HepG2 (cell line): ENCODE results near the gene CCDC142. TPM values are rescaled to one million over a fixed set of nuclear protein-coding genes. Genes with fewer than 3 reads are reported as not detected.

ENCODE experiments used
- FOXK2 ChIP-seq: fragments of 450-650 bp; IDR thresholded peaks from 2 replicates; pipeline ENCODE4 v1.6.1; 2016
- KLF11 ChIP-seq: IDR thresholded peaks from 2 replicates; pipeline ENCODE4 v1.6.1; 2016; ENCODE audit warnings: missing compliant biosample characterization
- SPEN ChIP-seq: sonication (generic); formaldehyde crosslinking; IDR thresholded peaks from 2 replicates; pipeline ENCODE4 v1.5.1; 2020; ENCODE audit warnings: low read depth, mild to moderate bottlenecking, missing genetic modification reagents
- TBP ChIP-seq: sonication (generic); formaldehyde crosslinking; IDR thresholded peaks from 2 replicates; pipeline ENCODE4 v1.5.0; 2020; ENCODE audit warnings: missing genetic modification reagents
- ZNF614 ChIP-seq: IDR thresholded peaks from 2 replicates; pipeline ENCODE4 v1.6.1; 2018; ENCODE audit warnings: missing biosample characterization, missing genetic modification reagents, inconsistent platforms, borderline replicate concordance
- ZNF772 ChIP-seq: sonication (generic); formaldehyde crosslinking; IDR thresholded peaks from 2 replicates; pipeline ENCODE4 v1.5.0; 2020; ENCODE audit warnings: mild to moderate bottlenecking, missing genetic modification reagents
- polyA plus RNA-seq, 8 experiments: library from polyadenylated mRNA; depleted of rRNA in 3 of 8; stranded (reverse) in 7 of 8; unstranded in 1 of 8; fragments of >200 nt; fragmentation: Illumina TruSeq in 4 of 8; extraction: Trizol in 4 of 8; gene quantifications; 2 replicates each; pipeline versions ENCODE4 v1.2.1 to v1.2.3, GENCODE V29; 2011 to 2016; ENCODE audit warnings: low read depth in 4 of 8, missing spikeins in 1 of 8, mixed read lengths in 1 of 8; ENCODE audit not compliant: insufficient read depth in 1 of 8
- total RNA-seq, 5 experiments: library from RNA; depleted of rRNA; stranded (reverse); fragments of >200 nt; fragmentation: Illumina TruSeq; extraction: Trizol; gene quantifications; 2 replicates each; pipeline ENCODE4 v1.2.3, GENCODE V29; 2016; ENCODE audit warnings: low read depth in 1 of 5
- TF ChIP-seq, protein P1 (sequence below): IDR thresholded peaks from 2 replicates; pipeline ENCODE4 v1.6.1; 2016
- TF ChIP-seq, protein P2 (sequence below): sonication (generic); formaldehyde crosslinking; IDR thresholded peaks from 2 replicates; pipeline ENCODE4 v1.5.0; 2020; ENCODE audit warnings: missing genetic modification reagents
- TF ChIP-seq, protein P3 (sequence below): sonication (generic); formaldehyde crosslinking; IDR thresholded peaks from 2 replicates; pipeline ENCODE4 v1.4.0; 2020; ENCODE audit warnings: missing genetic modification reagents
- TF ChIP-seq, protein P4 (sequence below): sonication (generic); formaldehyde crosslinking; IDR thresholded peaks from 2 replicates; pipeline ENCODE4 v1.4.0; 2020; ENCODE audit warnings: mild to moderate bottlenecking, missing genetic modification reagents
- TF ChIP-seq, protein P5 (sequence below): IDR thresholded peaks from 2 replicates; pipeline ENCODE4 v1.6.1; 2018; ENCODE audit warnings: missing genetic modification reagents
- TF ChIP-seq, protein P6 (sequence below): sonication (generic); formaldehyde crosslinking; IDR thresholded peaks from 2 replicates; pipeline ENCODE4 v1.5.1; 2020; ENCODE audit warnings: mild to moderate bottlenecking, missing genetic modification reagents
- TF ChIP-seq, protein P7 (sequence below): sonication (generic); formaldehyde crosslinking; IDR thresholded peaks from 2 replicates; pipeline ENCODE4 v1.4.0; 2020; ENCODE audit warnings: missing genetic modification reagents

Gene CCDC142
- total and polyA plus RNA-seq, 2 of the 13 experiments (the other 11 are each of a cell fraction or from before 2014, with no cell fraction given), result 14.7 to 30.4 TPM

DNA sequence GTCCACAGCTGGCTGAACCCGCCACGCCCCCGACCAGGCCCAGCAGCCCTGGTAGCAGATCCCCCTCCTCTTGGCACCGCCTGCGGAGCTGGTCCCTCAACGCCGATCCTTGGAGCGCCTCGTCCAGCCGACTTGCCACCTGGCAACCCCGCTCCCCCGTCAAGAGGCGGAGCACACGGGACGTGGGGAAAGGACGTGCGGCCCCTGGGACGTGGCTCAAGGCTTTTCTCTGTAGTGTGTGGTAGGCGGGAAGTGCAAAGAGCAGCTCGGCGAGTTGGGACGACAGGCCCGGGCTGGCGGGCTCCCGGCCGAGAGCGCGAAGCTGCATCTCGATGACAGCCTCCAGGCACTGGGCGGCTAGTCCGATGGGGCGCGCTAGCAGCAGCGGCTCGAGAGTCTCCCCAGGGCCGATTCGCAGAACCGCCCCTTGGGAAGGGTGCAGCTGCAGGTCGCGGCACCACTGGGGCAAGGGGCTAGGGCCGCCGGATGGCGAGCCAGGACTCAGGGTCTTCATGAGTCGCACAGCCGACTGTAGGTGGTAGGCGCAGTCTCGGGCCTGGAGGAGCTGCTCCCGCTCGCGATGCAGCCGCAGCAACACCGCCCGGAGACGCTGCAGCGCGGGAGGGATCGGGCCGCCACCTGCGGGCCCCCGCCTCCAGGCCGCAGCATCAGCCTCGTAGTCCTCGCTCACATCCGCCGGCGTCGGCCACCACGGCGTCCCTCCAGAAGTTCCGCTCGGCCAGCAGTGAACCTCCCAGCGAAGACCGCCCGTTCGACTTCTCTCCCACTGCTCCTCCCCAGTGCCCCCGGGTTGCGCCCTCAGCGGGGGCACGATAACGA, 617 bp downstream of the CCDC142 start (continued):
- TF ChIP-seq, protein P1, sequence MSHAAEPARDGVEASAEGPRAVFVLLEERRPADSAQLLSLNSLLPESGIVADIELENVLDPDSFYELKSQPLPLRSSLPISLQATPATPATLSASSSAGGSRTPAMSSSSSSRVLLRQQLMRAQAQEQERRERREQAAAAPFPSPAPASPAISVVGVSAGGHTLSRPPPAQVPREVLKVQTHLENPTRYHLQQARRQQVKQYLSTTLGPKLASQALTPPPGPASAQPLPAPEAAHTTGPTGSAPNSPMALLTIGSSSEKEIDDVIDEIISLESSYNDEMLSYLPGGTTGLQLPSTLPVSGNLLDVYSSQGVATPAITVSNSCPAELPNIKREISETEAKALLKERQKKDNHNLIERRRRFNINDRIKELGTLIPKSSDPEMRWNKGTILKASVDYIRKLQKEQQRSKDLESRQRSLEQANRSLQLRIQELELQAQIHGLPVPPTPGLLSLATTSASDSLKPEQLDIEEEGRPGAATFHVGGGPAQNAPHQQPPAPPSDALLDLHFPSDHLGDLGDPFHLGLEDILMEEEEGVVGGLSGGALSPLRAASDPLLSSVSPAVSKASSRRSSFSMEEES (CRISPR knock-in tag), result 0 out of 2 replicates have a peak, but pooled peaks have one; percentile 3
- TF ChIP-seq, protein P2, sequence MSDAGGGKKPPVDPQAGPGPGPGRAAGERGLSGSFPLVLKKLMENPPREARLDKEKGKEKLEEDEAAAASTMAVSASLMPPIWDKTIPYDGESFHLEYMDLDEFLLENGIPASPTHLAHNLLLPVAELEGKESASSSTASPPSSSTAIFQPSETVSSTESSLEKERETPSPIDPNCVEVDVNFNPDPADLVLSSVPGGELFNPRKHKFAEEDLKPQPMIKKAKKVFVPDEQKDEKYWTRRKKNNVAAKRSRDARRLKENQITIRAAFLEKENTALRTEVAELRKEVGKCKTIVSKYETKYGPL (CRISPR knock-in tag), result 0 out of 2 replicates have a peak, but pooled peaks have one; percentile 61
- TF ChIP-seq FOXK2 (no peak), TBP (CRISPR knock-in tag) (0 out of 2 replicates have a peak, but pooled peaks have one; percentile 22), ZNF772 (CRISPR knock-in tag) (peak; percentile 73; the same call in 1 of the 2 replicates), SPEN (CRISPR knock-in tag) (peak; percentile 76), ZNF614 (CRISPR knock-in tag) (peak; percentile 17; the same call in 1 of the 2 replicates), KLF11 (CRISPR knock-in tag) (no peak; the same call in 1 of the 2 replicates)
- TF ChIP-seq, protein P3, sequence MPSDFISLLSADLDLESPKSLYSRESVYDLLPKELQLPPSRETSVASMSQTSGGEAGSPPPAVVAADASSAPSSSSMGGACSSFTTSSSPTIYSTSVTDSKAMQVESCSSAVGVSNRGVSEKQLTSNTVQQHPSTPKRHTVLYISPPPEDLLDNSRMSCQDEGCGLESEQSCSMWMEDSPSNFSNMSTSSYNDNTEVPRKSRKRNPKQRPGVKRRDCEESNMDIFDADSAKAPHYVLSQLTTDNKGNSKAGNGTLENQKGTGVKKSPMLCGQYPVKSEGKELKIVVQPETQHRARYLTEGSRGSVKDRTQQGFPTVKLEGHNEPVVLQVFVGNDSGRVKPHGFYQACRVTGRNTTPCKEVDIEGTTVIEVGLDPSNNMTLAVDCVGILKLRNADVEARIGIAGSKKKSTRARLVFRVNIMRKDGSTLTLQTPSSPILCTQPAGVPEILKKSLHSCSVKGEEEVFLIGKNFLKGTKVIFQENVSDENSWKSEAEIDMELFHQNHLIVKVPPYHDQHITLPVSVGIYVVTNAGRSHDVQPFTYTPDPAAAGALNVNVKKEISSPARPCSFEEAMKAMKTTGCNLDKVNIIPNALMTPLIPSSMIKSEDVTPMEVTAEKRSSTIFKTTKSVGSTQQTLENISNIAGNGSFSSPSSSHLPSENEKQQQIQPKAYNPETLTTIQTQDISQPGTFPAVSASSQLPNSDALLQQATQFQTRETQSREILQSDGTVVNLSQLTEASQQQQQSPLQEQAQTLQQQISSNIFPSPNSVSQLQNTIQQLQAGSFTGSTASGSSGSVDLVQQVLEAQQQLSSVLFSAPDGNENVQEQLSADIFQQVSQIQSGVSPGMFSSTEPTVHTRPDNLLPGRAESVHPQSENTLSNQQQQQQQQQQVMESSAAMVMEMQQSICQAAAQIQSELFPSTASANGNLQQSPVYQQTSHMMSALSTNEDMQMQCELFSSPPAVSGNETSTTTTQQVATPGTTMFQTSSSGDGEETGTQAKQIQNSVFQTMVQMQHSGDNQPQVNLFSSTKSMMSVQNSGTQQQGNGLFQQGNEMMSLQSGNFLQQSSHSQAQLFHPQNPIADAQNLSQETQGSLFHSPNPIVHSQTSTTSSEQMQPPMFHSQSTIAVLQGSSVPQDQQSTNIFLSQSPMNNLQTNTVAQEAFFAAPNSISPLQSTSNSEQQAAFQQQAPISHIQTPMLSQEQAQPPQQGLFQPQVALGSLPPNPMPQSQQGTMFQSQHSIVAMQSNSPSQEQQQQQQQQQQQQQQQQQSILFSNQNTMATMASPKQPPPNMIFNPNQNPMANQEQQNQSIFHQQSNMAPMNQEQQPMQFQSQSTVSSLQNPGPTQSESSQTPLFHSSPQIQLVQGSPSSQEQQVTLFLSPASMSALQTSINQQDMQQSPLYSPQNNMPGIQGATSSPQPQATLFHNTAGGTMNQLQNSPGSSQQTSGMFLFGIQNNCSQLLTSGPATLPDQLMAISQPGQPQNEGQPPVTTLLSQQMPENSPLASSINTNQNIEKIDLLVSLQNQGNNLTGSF (CRISPR knock-in tag), result no peak; the same call in none of the 2 replicates
- TF ChIP-seq, protein P4, sequence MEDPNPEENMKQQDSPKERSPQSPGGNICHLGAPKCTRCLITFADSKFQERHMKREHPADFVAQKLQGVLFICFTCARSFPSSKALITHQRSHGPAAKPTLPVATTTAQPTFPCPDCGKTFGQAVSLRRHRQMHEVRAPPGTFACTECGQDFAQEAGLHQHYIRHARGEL (CRISPR knock-in tag), result peak; percentile 93
- TF ChIP-seq, protein P5, sequence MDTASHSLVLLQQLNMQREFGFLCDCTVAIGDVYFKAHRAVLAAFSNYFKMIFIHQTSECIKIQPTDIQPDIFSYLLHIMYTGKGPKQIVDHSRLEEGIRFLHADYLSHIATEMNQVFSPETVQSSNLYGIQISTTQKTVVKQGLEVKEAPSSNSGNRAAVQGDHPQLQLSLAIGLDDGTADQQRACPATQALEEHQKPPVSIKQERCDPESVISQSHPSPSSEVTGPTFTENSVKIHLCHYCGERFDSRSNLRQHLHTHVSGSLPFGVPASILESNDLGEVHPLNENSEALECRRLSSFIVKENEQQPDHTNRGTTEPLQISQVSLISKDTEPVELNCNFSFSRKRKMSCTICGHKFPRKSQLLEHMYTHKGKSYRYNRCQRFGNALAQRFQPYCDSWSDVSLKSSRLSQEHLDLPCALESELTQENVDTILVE (CRISPR knock-in tag), result no peak
- TF ChIP-seq, protein P6, sequence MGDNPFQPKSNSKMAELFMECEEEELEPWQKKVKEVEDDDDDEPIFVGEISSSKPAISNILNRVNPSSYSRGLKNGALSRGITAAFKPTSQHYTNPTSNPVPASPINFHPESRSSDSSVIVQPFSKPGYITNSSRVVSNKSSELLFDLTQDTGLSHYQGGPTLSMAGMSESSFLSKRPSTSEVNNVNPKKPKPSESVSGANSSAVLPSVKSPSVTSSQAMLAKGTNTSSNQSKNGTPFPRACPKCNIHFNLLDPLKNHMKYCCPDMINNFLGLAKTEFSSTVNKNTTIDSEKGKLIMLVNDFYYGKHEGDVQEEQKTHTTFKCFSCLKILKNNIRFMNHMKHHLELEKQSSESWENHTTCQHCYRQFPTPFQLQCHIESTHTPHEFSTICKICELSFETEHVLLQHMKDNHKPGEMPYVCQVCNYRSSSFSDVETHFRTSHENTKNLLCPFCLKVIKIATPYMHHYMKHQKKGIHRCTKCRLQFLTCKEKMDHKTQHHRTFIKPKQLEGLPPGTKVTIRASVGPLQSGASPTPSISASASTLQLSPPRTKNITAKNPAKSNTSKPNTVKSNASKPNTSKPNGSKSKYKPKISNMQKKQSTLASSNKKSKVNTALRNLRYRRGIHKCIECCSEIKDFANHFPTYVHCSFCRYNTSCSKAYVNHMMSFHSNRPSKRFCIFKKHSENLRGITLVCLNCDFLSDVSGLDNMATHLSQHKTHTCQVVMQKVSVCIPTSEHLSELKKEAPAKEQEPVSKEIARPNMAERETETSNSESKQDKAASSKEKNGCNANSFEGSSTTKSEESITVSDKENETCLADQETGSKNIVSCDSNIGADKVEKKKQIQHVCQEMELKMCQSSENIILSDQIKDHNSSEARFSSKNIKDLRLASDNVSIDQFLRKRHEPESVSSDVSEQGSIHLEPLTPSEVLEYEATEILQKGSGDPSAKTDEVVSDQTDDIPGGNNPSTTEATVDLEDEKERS, result no peak
- TF ChIP-seq, protein P7, sequence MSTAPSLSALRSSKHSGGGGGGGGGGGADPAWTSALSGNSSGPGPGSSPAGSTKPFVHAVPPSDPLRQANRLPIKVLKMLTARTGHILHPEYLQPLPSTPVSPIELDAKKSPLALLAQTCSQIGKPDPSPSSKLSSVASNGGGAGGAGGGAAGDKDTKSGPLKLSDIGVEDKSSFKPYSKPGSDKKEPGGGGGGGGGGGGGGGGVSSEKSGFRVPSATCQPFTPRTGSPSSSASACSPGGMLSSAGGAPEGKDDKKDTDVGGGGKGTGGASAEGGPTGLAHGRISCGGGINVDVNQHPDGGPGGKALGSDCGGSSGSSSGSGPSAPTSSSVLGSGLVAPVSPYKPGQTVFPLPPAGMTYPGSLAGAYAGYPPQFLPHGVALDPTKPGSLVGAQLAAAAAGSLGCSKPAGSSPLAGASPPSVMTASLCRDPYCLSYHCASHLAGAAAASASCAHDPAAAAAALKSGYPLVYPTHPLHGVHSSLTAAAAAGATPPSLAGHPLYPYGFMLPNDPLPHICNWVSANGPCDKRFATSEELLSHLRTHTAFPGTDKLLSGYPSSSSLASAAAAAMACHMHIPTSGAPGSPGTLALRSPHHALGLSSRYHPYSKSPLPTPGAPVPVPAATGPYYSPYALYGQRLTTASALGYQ (CRISPR knock-in tag), result peak; percentile 58; the same call in 1 of the 2 replicates
